Measurements from ENCODE around the gene DHRS2. TPM values are rescaled to one million over a fixed set of nuclear protein-coding genes. Genes with fewer than 3 reads are reported as not detected.
"Not testable (repeated sequence)": the region's sequence is repeated elsewhere in the genome, so short reads cannot be mapped to it uniquely, and the experiment has no call there.

DHRS2 gene
- polyA plus RNA-seq, 1 experiment: 0.09 TPM

- DNase-seq (ENCODE audit: low read depth, low spot score): no peak
- CTCF ChIA-PET: interaction anchor here (0.5 to 6.2 kb wide), 50 partner anchors 9 to 1991 kb away, joined by 3 to 94 read pairs (median 4); no protein-coding TSS in a partner anchor
- no peak for TF ChIP-seq CTCF (IDR thresholded peaks at IDR 0.05; ENCODE audit: low read depth, low read length)
These were observed 3.6 kb upstream of the DHRS2 start for GRCh38 chr14:23632461-23633159.

GRCh38 chr14:23633160-23633701 is 2.9 kb upstream of the DHRS2 start:
- ChIA-PET CTCF (interaction anchor here (0.6 to 6.2 kb wide), 10 partner anchors 8 to 298 kb away, joined by 3 to 94 read pairs (median 16); no protein-coding TSS in a partner anchor), POLR2A (no interaction called here)
- peaks cover 3% of the 10 kb centered on the region for H3K27me3 ChIP-seq (ENCODE audit: control insufficient read depth, insufficient read depth, low read length)
- H3K4me3 ChIP-seq (ENCODE audit: low read depth, low read length): no peak overlapping the region
- peaks cover 4% of the 10 kb centered on the region; the same call in 1 of the 2 replicates for H3K9me3 ChIP-seq (ENCODE audit: control insufficient read depth, insufficient read depth, low read length)
- DNase-seq (ENCODE audit: low read depth, low spot score): no peak
- no peak for TF ChIP-seq CTCF (IDR thresholded peaks at IDR 0.05; ENCODE audit: low read depth, low read length)
- no peak overlapping the region for H3K27ac ChIP-seq (ENCODE audit: low read depth, low read length)

More at GRCh38 chr14:23632461-23633159, 3.6 kb upstream of the DHRS2 start:
- POLR2A ChIA-PET: no interaction called here
- H3K27ac ChIP-seq (ENCODE audit: low read depth, low read length): no peak overlapping the region
- H3K27me3 ChIP-seq (ENCODE audit: control insufficient read depth, insufficient read depth, low read length): peaks cover 3% of the 10 kb centered on the region
- H3K9me3 ChIP-seq (ENCODE audit: control insufficient read depth, insufficient read depth, low read length): peaks cover 4% of the 10 kb centered on the region; the same call in 1 of the 2 replicates
- H3K4me3 ChIP-seq (ENCODE audit: low read depth, low read length): no peak overlapping the region

GRCh38 chr14:23634698-23635412 is 1.3 kb upstream of the DHRS2 start:
- CTCF ChIA-PET: interaction anchor here (0.5 to 6.2 kb wide), 2 partner anchors 60 to 277 kb away, joined by 8 to 94 read pairs; no protein-coding TSS in a partner anchor
- H3K27me3 ChIP-seq (ENCODE audit: control insufficient read depth, insufficient read depth, low read length); H3K9me3 ChIP-seq (ENCODE audit: control insufficient read depth, insufficient read depth, low read length); POLR2A ChIA-PET; H3K4me3 ChIP-seq (ENCODE audit: low read depth, low read length); DNase-seq (ENCODE audit: low read depth, low spot score); H3K27ac ChIP-seq (ENCODE audit: low read depth, low read length): not testable (repeated sequence)

GRCh38 chr14:23637312-23637654 is 1.1 kb downstream of the DHRS2 start:
- POLR2A ChIA-PET; CTCF ChIA-PET; H3K27me3 ChIP-seq (ENCODE audit: control insufficient read depth, insufficient read depth, low read length); DNase-seq (ENCODE audit: low read depth, low spot score); H3K4me3 ChIP-seq (ENCODE audit: low read depth, low read length); H3K27ac ChIP-seq (ENCODE audit: low read depth, low read length); H3K9me3 ChIP-seq (ENCODE audit: control insufficient read depth, insufficient read depth, low read length): not testable (repeated sequence)

- CTCF ChIA-PET; POLR2A ChIA-PET; H3K27me3 ChIP-seq (ENCODE audit: control insufficient read depth, insufficient read depth, low read length); H3K9me3 ChIP-seq (ENCODE audit: control insufficient read depth, insufficient read depth, low read length); H3K4me3 ChIP-seq (ENCODE audit: low read depth, low read length); H3K27ac ChIP-seq (ENCODE audit: low read depth, low read length); DNase-seq (ENCODE audit: low read depth, low spot score): not testable (repeated sequence)
These were observed 1.7 kb downstream of the DHRS2 start for GRCh38 chr14:23637655-23638413.

GRCh38 chr14:23638414-23639047 is 2.4 kb downstream of the DHRS2 start:
- Histone ChIP-seq H3K27ac (ENCODE audit: low read depth, low read length) (no peak overlapping the region), H3K9me3 (ENCODE audit: control insufficient read depth, insufficient read depth, low read length) (peaks cover 4% of the 10 kb centered on the region; the same call in 1 of the 2 replicates), H3K27me3 (ENCODE audit: control insufficient read depth, insufficient read depth, low read length) (peaks cover under 1% of the 10 kb centered on the region), H3K4me3 (ENCODE audit: low read depth, low read length) (no peak overlapping the region)
- no peak for TF ChIP-seq CTCF (IDR thresholded peaks at IDR 0.05; ENCODE audit: low read depth, low read length)
- no peak for DNase-seq (ENCODE audit: low read depth, low spot score)
- ChIA-PET POLR2A (no interaction called here), CTCF (no interaction called here)
